Chondrocyte (in vitro differentiated cells): Measurements from ENCODE around the gene MED13L. TPM values are rescaled to one million over a fixed set of nuclear protein-coding genes. Genes with fewer than 3 reads are reported as not detected.

Source experiments
- DNase-seq: peaks from one replicate; pipeline ENCODE4 v3.0.0; 2021; ENCODE audit warnings: mixed read lengths, low spot score
- H3K27ac Mint-ChIP-seq: one replicate; pipeline ENCODE4 v1.8.0; 2021; ENCODE audit warnings: mild to moderate bottlenecking, moderate library complexity, mixed read lengths; ENCODE audit not compliant: unreplicated experiment
- H3K27me3 Mint-ChIP-seq: 2 replicates; pipeline ENCODE4 v1.8.0; 2021; ENCODE audit warnings: low read depth, mixed read lengths
- H3K36me3 Mint-ChIP-seq: 2 replicates; pipeline ENCODE4 v1.8.0; 2021; ENCODE audit warnings: low read depth, mixed read lengths
- H3K4me1 Mint-ChIP-seq: 2 replicates; pipeline ENCODE4 v1.8.0; 2021; ENCODE audit warnings: low read depth, mild to moderate bottlenecking, mixed read lengths
- H3K4me3 Mint-ChIP-seq: one replicate; pipeline ENCODE4 v1.8.0; 2021; ENCODE audit warnings: mild to moderate bottlenecking, moderate library complexity, mixed read lengths; ENCODE audit not compliant: unreplicated experiment
- H3K9me3 Mint-ChIP-seq: 2 replicates; pipeline ENCODE4 v1.8.0; 2021; ENCODE audit warnings: low read depth, mixed read lengths
- total RNA-seq: library from RNA; stranded (reverse); gene quantifications from 3 replicates; pipeline ENCODE4 v1.2.1, GENCODE V29; 2021
- TF ChIP-seq, protein P1 (sequence below): fragments of 200-600 bp; sonication (generic); IDR thresholded peaks from 2 replicates; pipeline ENCODE4 v1.5.0; 2021; ENCODE audit warnings: antibody characterized with exemption, mild to moderate bottlenecking, moderate library complexity

Gene MED13L
- total RNA-seq, 1 donor from 2014 or later = 162 TPM

DNA sequence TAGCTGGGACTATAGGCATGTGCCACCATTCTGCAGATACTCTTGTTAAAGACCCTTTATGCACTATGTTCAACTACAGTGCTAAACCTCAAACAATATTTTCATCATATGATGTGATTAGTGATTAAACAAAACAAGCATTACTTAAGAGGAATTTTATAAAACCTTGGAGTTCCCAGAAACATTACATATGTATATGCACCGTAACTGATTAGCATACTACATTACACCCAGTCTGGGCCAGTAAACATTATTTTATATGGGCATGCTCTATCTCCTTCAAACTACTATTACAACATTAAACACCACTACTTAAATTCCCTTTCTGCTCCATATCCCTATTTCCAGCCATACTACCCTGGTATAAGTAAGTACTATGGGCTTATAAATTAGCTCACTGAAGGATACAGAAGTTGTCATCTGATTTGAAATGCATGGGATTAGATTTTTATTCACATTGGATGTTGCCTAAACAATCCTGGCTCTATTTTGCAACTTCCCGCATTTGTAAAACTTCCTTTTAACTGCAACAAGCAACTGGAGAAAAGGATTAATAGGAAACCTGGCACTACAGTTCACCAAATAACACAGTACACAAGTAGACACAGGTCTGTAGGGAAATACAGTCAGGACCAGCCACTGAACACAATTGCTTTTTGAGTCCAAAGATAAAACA lies 205.8 kb downstream of the MED13L start:
- Mint-ChIP-seq H3K27ac (no peak overlapping the region), H3K36me3 (peaks cover 1% of the 10 kb centered on the region), H3K4me1 (peaks cover 59% of the 10 kb centered on the region)

DNA sequence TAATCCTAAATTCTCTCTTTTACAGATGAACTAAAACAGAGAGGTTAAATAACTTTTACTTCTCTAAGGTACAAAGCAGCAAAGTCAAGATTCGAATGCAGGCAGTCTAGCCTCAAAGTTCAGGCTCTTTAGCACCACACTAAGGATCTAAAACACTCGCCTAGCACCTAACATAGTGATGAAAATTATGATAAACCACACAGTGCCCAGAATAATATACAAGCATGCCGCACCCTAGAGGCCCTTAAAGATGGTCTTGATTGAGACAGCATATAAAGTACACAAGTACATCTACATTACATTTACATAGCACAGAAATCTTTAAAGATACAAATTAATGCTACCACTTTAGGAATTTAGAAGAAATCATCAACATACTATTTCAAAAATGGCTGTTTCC lies 207.0 kb downstream of the MED13L start:
- TF ChIP-seq, protein P1, sequence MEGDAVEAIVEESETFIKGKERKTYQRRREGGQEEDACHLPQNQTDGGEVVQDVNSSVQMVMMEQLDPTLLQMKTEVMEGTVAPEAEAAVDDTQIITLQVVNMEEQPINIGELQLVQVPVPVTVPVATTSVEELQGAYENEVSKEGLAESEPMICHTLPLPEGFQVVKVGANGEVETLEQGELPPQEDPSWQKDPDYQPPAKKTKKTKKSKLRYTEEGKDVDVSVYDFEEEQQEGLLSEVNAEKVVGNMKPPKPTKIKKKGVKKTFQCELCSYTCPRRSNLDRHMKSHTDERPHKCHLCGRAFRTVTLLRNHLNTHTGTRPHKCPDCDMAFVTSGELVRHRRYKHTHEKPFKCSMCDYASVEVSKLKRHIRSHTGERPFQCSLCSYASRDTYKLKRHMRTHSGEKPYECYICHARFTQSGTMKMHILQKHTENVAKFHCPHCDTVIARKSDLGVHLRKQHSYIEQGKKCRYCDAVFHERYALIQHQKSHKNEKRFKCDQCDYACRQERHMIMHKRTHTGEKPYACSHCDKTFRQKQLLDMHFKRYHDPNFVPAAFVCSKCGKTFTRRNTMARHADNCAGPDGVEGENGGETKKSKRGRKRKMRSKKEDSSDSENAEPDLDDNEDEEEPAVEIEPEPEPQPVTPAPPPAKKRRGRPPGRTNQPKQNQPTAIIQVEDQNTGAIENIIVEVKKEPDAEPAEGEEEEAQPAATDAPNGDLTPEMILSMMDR = no peak
- H3K9me3 Mint-ChIP-seq = no peaks in the 10 kb centered on the region
- H3K4me1 Mint-ChIP-seq = peaks cover 64% of the 10 kb centered on the region
- no peak for DNase-seq
- H3K4me3 Mint-ChIP-seq = no peak overlapping the region
- H3K27me3 Mint-ChIP-seq = no peaks in the 10 kb centered on the region
- H3K27ac Mint-ChIP-seq = no peak overlapping the region
- no peaks in the 10 kb centered on the region for H3K36me3 Mint-ChIP-seq

More for the DNA sequence above, 205.8 kb downstream of the MED13L start:
- Mint-ChIP-seq H3K9me3 (no peaks in the 10 kb centered on the region), H3K27me3 (no peaks in the 10 kb centered on the region), H3K4me3 (no peak overlapping the region)
- DNase-seq = no peak
- TF ChIP-seq, protein P1 = no peak

DNA sequence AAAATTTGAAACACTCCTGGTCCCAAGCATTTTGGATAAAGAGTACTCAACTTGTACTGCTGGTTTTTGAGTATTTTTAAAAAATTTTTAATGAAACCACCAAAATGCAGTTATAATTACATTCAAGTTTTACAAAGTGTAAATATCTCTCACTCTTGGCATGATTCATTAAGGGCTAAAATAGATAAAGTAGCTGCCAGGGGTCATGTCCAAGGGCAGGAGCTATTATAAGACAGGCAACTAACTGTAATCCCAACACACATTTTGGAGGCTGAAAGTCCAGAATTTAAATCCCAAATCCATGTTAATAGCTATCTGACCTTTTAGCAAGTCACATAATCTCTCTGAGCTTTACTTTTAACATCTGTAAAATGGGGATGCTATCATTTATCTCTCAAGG lies 207.6 kb downstream of the MED13L start:
- DNase-seq = no peak
- no peak overlapping the region for H3K27ac Mint-ChIP-seq
- no peaks in the 10 kb centered on the region for H3K9me3 Mint-ChIP-seq
- H3K4me1 Mint-ChIP-seq = peaks cover 64% of the 10 kb centered on the region
- H3K4me3 Mint-ChIP-seq = no peak overlapping the region
- no peaks in the 10 kb centered on the region for H3K27me3 Mint-ChIP-seq
- no peaks in the 10 kb centered on the region for H3K36me3 Mint-ChIP-seq
- TF ChIP-seq, protein P1 = no peak

DNA sequence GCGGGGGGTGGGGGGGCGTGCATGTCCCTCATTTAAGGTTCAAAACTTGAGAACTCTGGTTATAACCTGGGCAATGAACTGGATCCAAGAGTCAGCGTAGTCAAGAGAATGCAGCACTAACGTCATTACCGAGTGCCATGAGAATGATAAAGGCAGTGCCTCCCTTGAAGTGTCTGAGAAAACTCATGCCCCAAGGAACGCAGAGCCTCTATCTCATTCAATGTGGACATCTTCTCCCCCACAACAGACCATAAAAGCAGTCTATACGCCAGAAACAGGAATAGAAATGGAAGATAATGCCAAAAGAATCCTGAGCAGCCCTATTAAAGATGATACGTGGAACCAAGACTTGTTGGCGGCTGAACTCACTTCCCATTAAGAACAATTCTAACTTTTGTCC lies 208.6 kb downstream of the MED13L start:
- H3K4me1 Mint-ChIP-seq = peaks cover 62% of the 10 kb centered on the region
- H3K9me3 Mint-ChIP-seq = no peaks in the 10 kb centered on the region
- no peak overlapping the region for H3K4me3 Mint-ChIP-seq
- no peaks in the 10 kb centered on the region for H3K36me3 Mint-ChIP-seq
- TF ChIP-seq, protein P1 = no peak
- H3K27ac Mint-ChIP-seq = no peak overlapping the region
- DNase-seq = no peak
- no peaks in the 10 kb centered on the region for H3K27me3 Mint-ChIP-seq

DNA sequence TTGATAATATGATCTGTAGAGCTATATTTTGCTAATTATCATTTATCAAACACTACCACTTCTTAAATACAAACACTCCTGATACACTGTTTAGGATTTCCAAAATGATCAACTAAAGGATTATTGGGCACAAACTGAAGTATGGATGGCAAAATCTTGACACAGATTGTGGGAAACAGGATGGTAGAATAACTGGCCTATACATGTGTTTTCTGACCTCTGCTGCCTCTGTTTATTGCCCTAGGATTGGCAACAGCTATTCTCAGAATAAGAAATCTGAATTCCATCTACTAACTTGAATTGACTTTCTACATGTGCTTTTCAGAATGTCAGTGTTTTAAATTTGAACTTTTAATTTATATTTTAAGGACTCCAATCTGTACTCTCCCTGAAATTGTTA lies 209.1 kb downstream of the MED13L start:
- Mint-ChIP-seq H3K36me3 (no peaks in the 10 kb centered on the region), H3K9me3 (no peaks in the 10 kb centered on the region), H3K4me3 (no peak overlapping the region), H3K27ac (no peak overlapping the region), H3K27me3 (no peaks in the 10 kb centered on the region), H3K4me1 (peaks cover 59% of the 10 kb centered on the region)
- TF ChIP-seq, protein P1 = no peak
- DNase-seq = no peak
